Adrenal gland (tissue), 12 donors: ENCODE data around the gene ANTXR2. TPM values are rescaled to one million over a fixed set of nuclear protein-coding genes. Genes with fewer than 3 reads are reported as not detected.
A peak's percentile ranks its signal among the peaks of the same experiment; 100 is the strongest.

ENCODE experiments used
- DNase-seq, 7 donors: peaks; one replicate each; pipeline ENCODE4 v3.0.0-alpha.2; 2019 to 2020
- H3K27ac ChIP-seq, 5 donors: fragments of 200-600 bp; sonication (generic) in 4 of 5; 1 replicate in 3 of 5; 2 replicates in 2 of 5; pipeline versions ENCODE4 v1.5.1 to v1.8.0; 2016 to 2020; ENCODE audit warnings: mild to moderate bottlenecking in 1 of 5
- H3K27me3 ChIP-seq: fragments of 200-600 bp; 2 replicates; pipeline ENCODE4 v1.8.0; 2021
- H3K36me3 ChIP-seq, 2 donors: fragments of 200-600 bp; replicated peaks in 1 of 2; 1 replicate in 1 of 2; 2 replicates in 1 of 2; pipeline versions ENCODE4 v1.5.1 to v1.8.0; 2018 to 2022
- H3K4me1 ChIP-seq, 2 donors: fragments of 200-600 bp; replicated peaks in 1 of 2; 1 replicate in 1 of 2; 2 replicates in 1 of 2; pipeline versions ENCODE4 v1.5.1 to v1.8.0; 2018 to 2021
- H3K4me3 ChIP-seq, 4 donors: fragments of 200-600 bp; sonication (generic) in 3 of 4; one replicate each; pipeline ENCODE4 v1.5.1; 2016 to 2018
- H3K9me3 ChIP-seq, 3 donors: fragments of 200-600 bp; sonication (generic) in 1 of 3; replicated peaks in 1 of 3; 1 replicate in 2 of 3; 2 replicates in 1 of 3; pipeline versions ENCODE4 v1.5.1 to v1.8.0; 2016 to 2021
- POLR2A ChIP-seq, 2 donors: fragments of 450-650 bp; IDR thresholded peaks; one replicate each; pipeline ENCODE4 v1.6.1; 2017; ENCODE audit warnings: antibody characterized with exemption in 2 of 2, mild to moderate bottlenecking in 2 of 2, moderate library complexity in 1 of 2
- WGBS, 4 donors: extraction: QIAGEN DNeasy Blood & Tissue Kit in 2 of 4; methylation state at CpG; one replicate each; pipeline versions ENCODE4 v1.1.5 to v1.1.7; 2013 to 2017; 5-methylcytosine and 5-hydroxymethylcytosine counted together
- intact Hi-C, 2 donors: fragments of 100-400 bp; cut with DNase I; formaldehyde crosslinking; loops; one replicate each; pipeline versions ENCODE4 v1.14.1 to v1.15.0; 2022 to 2023
- polyA plus RNA-seq, 3 donors: library from polyadenylated mRNA; stranded (reverse); fragments of 200-250 nt in 2 of 3; fragments of 350-450 nt in 1 of 3; fragmentation: Illumina TruSeq in 1 of 3; extraction: RNeasy Lipid Tissue Mini Kit (QIAGEN cat#74804) in 1 of 3; gene quantifications; one replicate each; pipeline ENCODE4 v1.2.3, GENCODE V29; 2013 to 2014
- total RNA-seq, 9 donors: library from RNA; depleted of rRNA in 4 of 9; stranded (reverse); fragments of >200 nt in 4 of 9; fragments of 120-200 nt in 1 of 9; fragmentation: NEBNext Ultra II Directional in 1 of 9; extraction: Animal tissue kit (Norgen Biotek cat#: 25700) in 1 of 9; gene quantifications; one replicate each; pipeline versions ENCODE4 v1.1.0 to v1.2.4, GENCODE V29; 2013 to 2023
- TF ChIP-seq, protein P1 (sequence below), 6 experiments: fragments of 450-650 bp in 4 of 6; fragments of 200-600 bp in 2 of 6; sonication (generic) in 1 of 6; IDR thresholded peaks; 1 replicate in 5 of 6; 2 replicates in 1 of 6; pipeline versions ENCODE4 v1.5.1 to v1.8.0; 2016 to 2021; ENCODE audit warnings: antibody characterized with exemption in 6 of 6, mild to moderate bottlenecking in 2 of 6, moderate library complexity in 1 of 6
- donor health status: healthy with polysubstance abuse.
- donor health status: Bipolar disorder and iron deficiency.
- donor health status: DM: yes; HTN: yes; CAD: no.
- donor health status: DM: no; HTN: no; CAD: no.
- donor health status: DM: no; HTN: no; CAD: no.
- donor health status: DM: yes; HTN: yes; CAD: no.

The ANTXR2 gene
- total and polyA plus RNA-seq, 12 donors: 8.4 to 96.6 (median 57.7) TPM

DNA sequence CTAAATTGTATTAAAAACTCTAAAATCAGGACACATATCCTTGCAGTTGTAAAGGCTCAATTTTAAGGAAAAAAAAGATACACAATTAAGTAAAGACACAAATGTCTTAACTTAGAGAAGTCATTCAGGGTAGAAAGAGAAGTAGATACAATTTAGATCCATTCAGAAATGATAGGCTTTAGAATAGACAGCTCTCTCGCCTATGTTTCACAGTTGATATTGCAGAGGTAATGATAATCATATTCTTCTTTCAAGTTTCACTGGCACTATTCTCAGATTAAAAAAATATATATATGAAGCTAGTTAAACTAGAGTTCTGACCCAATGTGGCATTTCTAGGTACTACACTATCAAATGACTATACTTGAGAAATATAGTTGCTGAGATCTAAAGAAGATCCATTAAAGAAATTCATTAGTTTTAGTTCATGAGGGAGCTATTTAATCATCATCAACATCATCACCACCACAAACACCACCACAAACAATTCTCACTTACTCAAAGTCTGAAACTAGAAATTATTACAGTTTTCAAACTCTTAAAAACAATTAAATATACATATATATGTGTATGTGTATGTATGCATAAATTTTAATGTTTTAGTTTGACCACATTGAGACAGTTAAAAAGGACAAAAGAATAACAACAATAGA lies 93.1 kb downstream of the ANTXR2 start:
- Histone ChIP-seq H3K27me3 (no peaks in the 10 kb centered on the region), H3K9me3 (no peaks in the 10 kb centered on the region), H3K36me3 (peaks cover 0 to 23% of the 10 kb centered on the region in 2 donors), H3K4me3 (no peak overlapping the region), H3K27ac (no peak overlapping the region), H3K4me1 (no peaks in the 10 kb centered on the region)
- TF ChIP-seq POLR2A (IDR thresholded peaks at IDR 0.05): no peak
- TF ChIP-seq, protein P1, sequence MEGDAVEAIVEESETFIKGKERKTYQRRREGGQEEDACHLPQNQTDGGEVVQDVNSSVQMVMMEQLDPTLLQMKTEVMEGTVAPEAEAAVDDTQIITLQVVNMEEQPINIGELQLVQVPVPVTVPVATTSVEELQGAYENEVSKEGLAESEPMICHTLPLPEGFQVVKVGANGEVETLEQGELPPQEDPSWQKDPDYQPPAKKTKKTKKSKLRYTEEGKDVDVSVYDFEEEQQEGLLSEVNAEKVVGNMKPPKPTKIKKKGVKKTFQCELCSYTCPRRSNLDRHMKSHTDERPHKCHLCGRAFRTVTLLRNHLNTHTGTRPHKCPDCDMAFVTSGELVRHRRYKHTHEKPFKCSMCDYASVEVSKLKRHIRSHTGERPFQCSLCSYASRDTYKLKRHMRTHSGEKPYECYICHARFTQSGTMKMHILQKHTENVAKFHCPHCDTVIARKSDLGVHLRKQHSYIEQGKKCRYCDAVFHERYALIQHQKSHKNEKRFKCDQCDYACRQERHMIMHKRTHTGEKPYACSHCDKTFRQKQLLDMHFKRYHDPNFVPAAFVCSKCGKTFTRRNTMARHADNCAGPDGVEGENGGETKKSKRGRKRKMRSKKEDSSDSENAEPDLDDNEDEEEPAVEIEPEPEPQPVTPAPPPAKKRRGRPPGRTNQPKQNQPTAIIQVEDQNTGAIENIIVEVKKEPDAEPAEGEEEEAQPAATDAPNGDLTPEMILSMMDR (IDR thresholded peaks at IDR 0.05): no peak
- DNase-seq: no peak
- WGBS, 4 donors: 95 to 100% (median 98%) methylated on average over 1 of the region's 1 CpG
- intact Hi-C loops: no loop called here

DNA sequence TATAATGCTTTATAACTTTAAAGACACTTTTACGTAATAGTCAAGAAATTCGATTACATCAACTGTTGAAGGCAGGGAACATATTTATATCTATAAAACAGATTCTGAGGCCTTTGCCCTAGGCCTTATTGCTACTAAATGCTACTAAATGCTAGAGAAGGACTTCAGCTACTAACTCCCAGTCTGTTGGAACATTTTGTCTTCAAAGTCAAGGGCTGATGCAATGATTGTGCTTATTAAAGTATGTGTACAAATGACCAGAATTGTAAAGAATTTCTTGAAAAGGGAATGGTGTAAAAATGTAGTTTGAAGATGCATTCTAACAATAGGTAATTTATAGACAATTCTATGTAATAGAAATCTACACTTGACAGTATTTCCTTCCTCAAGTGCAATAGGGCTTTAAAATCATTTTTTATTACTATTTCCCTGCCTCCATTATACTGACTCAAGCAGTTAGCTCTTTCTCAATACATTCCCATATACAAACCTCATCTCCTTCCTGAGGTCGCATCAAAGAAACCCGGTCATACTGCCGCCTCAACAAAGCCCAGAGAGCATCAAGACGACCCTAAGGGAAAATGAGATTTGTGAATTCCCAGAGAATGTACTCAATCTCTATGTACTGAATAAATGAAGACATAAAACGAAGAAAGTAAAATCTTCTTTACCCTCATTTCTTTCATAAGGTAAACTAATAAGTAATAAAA lies 95.7 kb downstream of the ANTXR2 start:
- Histone ChIP-seq H3K9me3 (no peaks in the 10 kb centered on the region), H3K27ac (no peak overlapping the region), H3K27me3 (no peaks in the 10 kb centered on the region), H3K4me1 (no peaks in the 10 kb centered on the region), H3K4me3 (no peak overlapping the region), H3K36me3 (peaks cover 0 to 18% of the 10 kb centered on the region in 2 donors)
- no peak for DNase-seq
- intact Hi-C loops: no loop called here
- TF ChIP-seq, protein P1 (IDR thresholded peaks at IDR 0.05): no peak
- no peak for TF ChIP-seq POLR2A (IDR thresholded peaks at IDR 0.05)
- WGBS, 4 donors: 96 to 98% (median 97%) methylated on average over 7 of the region's 7 CpGs

- Histone ChIP-seq H3K4me3 (no peak overlapping the region), H3K27me3 (no peaks in the 10 kb centered on the region), H3K9me3 (no peaks in the 10 kb centered on the region), H3K36me3 (no peaks in the 10 kb centered on the region), H3K27ac (peak overlapping the region in 2 of 5 donors; percentile 3 to 58), H3K4me1 (no peaks in the 10 kb centered on the region)
- DNase-seq: peak in 1 of 7 donors; percentile 65
- intact Hi-C loops: no loop called here
- TF ChIP-seq, protein P1 (IDR thresholded peaks at IDR 0.05): no peak
- TF ChIP-seq POLR2A (IDR thresholded peaks at IDR 0.05): no peak
- 67 to 83% (median 75%) methylated on average over 37 to 60 of the region's 60 CpGs for WGBS, 4 donors
Measured at GRCh38 chr4:79964400-79965211, 108.4 kb downstream of the ANTXR2 start.

DNA sequence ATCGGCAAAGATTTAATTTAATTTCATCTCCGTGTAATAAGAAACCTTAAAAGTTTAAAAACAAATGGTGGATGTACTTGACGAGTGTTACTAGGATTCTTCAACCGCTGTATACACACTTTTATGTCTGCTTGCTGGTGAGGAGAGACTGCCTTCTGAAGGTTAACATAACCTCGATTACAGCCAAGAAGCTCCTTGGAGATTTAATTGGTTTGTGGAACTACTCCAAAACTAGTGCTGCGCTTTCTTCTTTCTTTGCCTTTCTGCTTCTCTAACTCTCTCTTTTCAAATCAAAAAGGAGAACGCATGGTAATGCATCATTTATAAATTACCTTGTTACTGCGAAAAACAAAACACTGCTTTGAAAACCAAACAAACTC lies 109.0 kb downstream of the ANTXR2 start:
- Histone ChIP-seq H3K4me1 (no peaks in the 10 kb centered on the region), H3K27ac (peak overlapping the region in 1 of 5 donors; percentile 58), H3K4me3 (no peak overlapping the region), H3K36me3 (no peaks in the 10 kb centered on the region), H3K9me3 (no peaks in the 10 kb centered on the region), H3K27me3 (no peaks in the 10 kb centered on the region)
- TF ChIP-seq POLR2A (IDR thresholded peaks at IDR 0.05): no peak
- TF ChIP-seq, protein P1 (IDR thresholded peaks at IDR 0.05): no peak
- 85 to 89% (median 87%) methylated on average over 8 of the region's 8 CpGs for WGBS, 4 donors
- no peak for DNase-seq
- intact Hi-C loops: no loop called here
